Activated CD8-positive, alpha-beta memory T cell treated with anti-CD3 and anti-CD28 coated beads for 36 hours (primary cell): ENCODE measurements around the gene SCN4A. TPM values are rescaled to one million over a fixed set of nuclear protein-coding genes. Genes with fewer than 3 reads are reported as not detected.
"Not testable (repeated sequence)": the region's sequence is repeated elsewhere in the genome, so short reads cannot be mapped to it uniquely, and the experiment has no call there.

Experiments
- CTCF ChIA-PET: fragments of 350-600 bp; sonication (Branson Sonifier 250); formaldehyde crosslinking; loops from one replicate; lab custom pipeline; 2021; ENCODE audit warnings: antibody characterized with exemption; lab: Charles Lee
- POLR2A ChIA-PET: fragments of 350-600 bp; sonication (Branson Sonifier 250); formaldehyde crosslinking; loops from one replicate; lab custom pipeline; 2021; ENCODE audit warnings: antibody characterized with exemption; lab: Charles Lee
- total RNA-seq, 2 experiments: library from RNA; stranded (reverse); gene quantifications; one replicate each; pipeline ENCODE4 v1.2.3, GENCODE V29; 2021

SCN4A gene
- total RNA-seq: under 1 TPM; 0.11 to 0.27 TPM

DNA sequence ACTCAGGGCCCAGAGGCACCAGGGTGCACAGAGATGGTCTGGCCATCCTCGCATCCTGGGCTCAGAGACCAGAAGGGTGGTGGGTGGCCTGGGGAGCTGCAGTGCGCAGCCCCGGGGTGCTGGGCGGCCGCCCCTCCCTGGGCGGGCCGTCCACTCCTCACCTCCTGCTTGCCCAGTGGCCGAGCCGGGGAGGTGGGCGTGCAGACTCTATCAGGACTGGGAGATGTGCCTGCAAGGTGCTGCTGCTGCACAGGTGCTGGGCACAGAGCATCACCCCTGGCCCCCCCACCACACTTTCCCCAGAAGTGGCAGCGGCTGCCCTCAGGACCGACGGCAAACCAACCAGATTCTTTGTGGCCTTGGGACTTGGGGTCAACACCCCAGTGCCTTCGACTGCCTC lies at the start of gene SCN4A:
SCN4A (minus strand) TSS at position 123 of the 400 bp plus-strand sequence; CDS start at position 46, 77 bp downstream.
- ChIA-PET POLR2A (no interaction called here), CTCF (no interaction called here)

- ChIA-PET CTCF (interaction anchor here (0.6 to 3.1 kb wide), 13 partner anchors 9 to 899 kb away, joined by 3 to 10 read pairs (median 4); partner anchors contain the start of genes ERN1 and LRRC37A3), POLR2A (interaction anchor here (0.6 to 2.8 kb wide), 11 partner anchors 9 to 485 kb away, joined by 3 to 28 read pairs (median 5); partner anchors contain the start of genes ERN1 and PRR29)
Observed at GRCh38 chr17:64020056-64020766, 47.5 kb upstream of the SCN4A start, which contains the start of gene ICAM2. ICAM2 (minus strand) TSS chr17:64020633; CDS start chr17:64006691, 13,942 bp downstream.

DNA sequence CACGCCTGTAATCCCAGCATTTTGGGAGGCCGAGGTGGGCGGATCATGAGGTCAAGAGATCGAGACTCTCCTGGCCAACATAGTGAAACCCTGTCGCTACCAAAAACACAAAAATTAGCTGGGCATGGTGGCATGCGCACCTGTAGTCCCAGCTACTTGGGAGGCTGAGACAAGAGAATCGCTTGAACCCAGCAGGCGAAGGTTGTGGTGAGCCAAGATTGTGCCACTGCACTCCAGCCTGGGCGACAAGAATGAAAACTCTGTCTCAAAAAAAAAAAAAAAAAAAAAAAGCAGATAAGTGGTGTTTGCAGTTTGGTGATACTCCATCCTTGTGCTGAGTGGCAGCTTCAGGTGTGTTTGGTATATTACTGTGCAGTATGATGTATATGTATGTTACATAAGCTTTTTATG lies 46.8 kb upstream of the SCN4A start:
- ChIA-PET CTCF (interaction anchor here (1.1 to 3.1 kb wide), 7 partner anchors 13 to 114 kb away, joined by 3 to 10 read pairs (median 8); partner anchors contain the start of gene ERN1), POLR2A (interaction anchor here (1.1 to 2.8 kb wide), 7 partner anchors 9 to 485 kb away, joined by 4 to 28 read pairs (median 7); partner anchors contain the start of genes ERN1 and PRR29)

- POLR2A ChIA-PET: interaction anchor here (0.8 kb wide), 1 partner anchor 8 kb away, joined by 3 read pairs; no protein-coding TSS in a partner anchor
- CTCF ChIA-PET: interaction anchor here (0.6 to 2.0 kb wide), 5 partner anchors 8 to 98 kb away, joined by 3 to 12 read pairs (median 4); partner anchors contain the start of gene PRR29
Observed at GRCh38 chr17:64017381-64017980, 44.8 kb upstream of the SCN4A start.

GRCh38 chr17:64016974-64017373 lies 44.3 kb upstream of the SCN4A start:
- ChIA-PET POLR2A (interaction anchor here (0.8 kb wide), 1 partner anchor 8 kb away, joined by 3 read pairs; no protein-coding TSS in a partner anchor), CTCF (interaction anchor here (1.3 to 2.0 kb wide), 4 partner anchors 8 to 98 kb away, joined by 4 to 12 read pairs (median 4); partner anchors contain the start of gene PRR29)

- ChIA-PET CTCF (interaction anchor here (0.6 to 2.0 kb wide), 5 partner anchors 9 to 114 kb away, joined by 3 to 12 read pairs (median 4); partner anchors contain the start of genes ERN1 and PRR29), POLR2A (interaction anchor here (0.8 kb wide), 1 partner anchor 9 kb away, joined by 3 read pairs; no protein-coding TSS in a partner anchor)
Observed at GRCh38 chr17:64016231-64016784, 43.6 kb upstream of the SCN4A start.

DNA sequence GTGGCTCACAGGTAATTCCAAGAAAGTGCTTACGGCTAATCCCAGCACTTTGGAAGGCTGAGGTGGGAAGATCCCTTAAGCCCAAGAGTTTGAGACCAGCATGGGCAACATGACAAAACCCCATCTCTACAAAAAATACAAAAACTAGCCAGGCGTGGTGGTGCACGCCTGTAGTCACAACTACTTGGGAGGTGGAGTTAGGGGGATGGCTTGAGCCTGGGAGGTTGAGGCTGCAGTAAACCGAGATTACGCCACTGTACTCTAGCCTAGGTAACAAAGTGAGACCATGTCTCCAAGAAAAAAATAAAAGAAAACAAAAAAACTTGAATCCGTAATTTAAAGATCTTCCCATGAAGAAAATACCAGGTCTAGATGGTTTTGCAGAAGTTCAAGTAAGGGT lies 42.7 kb upstream of the SCN4A start:
- ChIA-PET CTCF (no interaction called here), POLR2A (no interaction called here)

DNA sequence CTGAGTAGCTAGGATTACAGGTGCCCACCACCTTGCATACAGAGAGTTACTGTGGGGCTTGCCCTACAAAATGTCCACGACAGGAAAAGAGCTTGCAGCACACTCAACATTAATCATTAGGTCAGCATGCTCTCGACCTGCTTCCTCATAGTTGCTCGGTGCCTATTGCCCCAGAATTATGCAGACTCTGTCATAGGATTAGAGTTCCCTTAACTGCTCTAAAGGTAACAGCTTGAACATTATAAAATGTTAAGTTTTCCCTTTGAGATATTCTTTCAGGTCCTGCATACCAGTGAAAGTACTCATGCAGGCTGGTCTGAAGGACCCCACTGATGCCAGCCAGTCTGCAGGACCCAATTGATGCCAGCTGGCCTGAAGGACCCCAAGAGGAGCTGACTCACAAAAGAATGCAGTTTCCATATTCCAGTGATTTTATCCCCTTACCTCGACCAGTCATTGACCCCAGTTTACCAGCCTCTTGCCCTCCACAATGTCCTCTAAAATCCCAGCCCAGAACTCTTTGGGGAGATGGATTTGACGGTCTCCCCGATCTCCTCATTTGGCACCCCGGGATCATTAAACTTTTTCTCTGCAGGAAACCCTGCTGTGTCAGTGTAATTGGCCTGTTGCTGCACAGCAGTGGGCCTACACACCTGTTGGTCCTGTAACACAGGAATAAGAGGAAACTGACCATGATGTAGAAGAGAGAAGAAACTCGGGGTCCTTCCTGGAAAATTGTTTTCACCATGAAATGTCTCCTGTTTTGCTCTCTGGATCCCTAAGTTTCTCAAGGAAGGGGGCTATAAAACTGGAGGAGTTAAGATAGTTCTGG lies 37.1 kb upstream of the SCN4A start:
- ChIA-PET POLR2A (no interaction called here), CTCF (interaction anchor here (1.0 to 1.5 kb wide), 2 partner anchors 16 to 122 kb away, joined by 3 to 5 read pairs; no protein-coding TSS in a partner anchor)

DNA sequence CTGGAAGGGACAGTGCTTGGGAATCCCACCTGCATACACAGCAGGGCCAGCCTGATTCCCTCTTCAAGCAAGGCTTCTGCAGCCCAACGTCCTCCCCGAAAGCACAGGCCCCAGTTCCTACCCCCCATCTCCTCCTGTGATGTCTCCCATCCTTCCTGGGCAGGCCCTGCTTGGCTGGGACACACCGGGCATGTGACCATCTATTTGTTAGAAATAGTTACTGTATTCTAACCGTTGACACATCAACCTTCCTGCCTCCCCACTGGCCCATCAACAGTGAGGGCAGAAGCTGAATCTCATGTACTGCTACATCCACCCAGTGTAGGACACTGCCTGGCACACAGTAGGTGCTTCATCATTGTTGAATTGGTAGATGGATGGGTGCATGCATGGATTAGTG lies 36.1 kb upstream of the SCN4A start:
- ChIA-PET POLR2A (no interaction called here), CTCF (interaction anchor here (1.5 kb wide), 1 partner anchor 123 kb away, joined by 3 read pairs; no protein-coding TSS in a partner anchor)

GRCh38 chr17:64008346-64008745 lies 35.6 kb upstream of the SCN4A start:
- CTCF ChIA-PET: interaction anchor here (1.5 kb wide), 1 partner anchor 123 kb away, joined by 3 read pairs; no protein-coding TSS in a partner anchor

DNA sequence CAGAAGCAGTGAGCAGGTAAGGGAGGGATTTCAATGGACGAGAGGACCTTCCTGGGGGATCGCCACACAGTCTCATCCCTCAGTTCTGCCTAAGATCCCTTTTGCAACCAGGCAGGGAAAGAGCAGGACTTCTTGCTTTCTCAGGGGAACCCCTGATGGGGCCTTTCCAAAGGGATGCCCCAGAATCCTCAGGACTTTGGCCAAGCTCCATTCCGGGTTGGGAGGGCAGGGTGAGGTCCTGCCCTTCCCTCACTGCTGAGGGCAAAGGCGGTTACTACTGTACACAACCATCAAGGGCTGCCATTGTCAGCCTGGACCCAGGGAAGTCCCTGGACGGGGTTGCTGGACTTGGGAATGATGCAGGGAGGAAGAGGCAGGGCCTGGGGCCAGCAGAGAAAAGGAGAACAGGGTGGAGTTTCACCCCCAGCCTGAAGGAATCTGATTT lies 35.1 kb upstream of the SCN4A start:
- ChIA-PET CTCF (interaction anchor here (0.6 to 2.2 kb wide), 3 partner anchors 12 to 88 kb away, joined by 3 to 8 read pairs (median 4); partner anchors contain the start of gene ICAM2), POLR2A (no interaction called here)

More at GRCh38 chr17:64008346-64008745, 35.6 kb upstream of the SCN4A start:
- POLR2A ChIA-PET: no interaction called here

DNA sequence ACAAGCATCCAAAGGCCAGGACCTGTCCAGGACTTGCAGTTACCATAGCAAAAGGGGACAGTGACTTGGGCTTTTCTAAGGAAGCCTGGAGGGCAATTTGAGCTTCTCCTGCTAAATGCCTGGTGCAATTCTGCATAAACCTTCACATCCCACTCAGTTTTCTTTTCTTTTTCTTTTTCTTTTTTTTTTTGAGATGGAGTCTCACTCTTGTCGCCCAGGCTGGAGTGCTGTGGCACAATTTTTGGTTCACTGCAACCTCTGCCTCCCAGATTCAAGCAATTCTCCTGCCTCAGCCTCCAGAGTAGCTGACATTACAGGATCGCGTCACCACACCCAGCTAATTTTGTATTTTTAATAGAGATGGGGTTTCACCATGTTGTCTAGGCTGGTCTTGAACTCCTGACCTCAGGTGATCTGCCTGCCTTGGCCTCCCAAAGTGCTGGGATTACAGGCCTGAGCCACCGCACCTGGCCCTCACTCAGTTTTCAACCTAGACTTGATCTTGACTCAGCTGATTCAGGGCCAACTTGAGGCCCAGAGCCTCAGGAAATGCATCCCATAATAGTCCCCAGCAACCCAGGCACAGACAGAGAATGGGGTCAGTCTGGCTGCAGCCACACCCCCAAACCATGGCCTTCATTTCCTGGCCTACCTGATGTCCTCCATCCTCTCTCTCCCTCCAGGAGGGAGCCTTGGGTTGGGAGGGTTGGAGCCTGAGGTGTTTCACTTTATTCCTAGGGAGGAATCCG lies 34.5 kb upstream of the SCN4A start:
- CTCF ChIA-PET: interaction anchor here (0.6 to 2.2 kb wide), 4 partner anchors 13 to 88 kb away, joined by 3 to 8 read pairs (median 4); partner anchors contain the start of gene ICAM2
- POLR2A ChIA-PET: not testable (repeated sequence)

GRCh38 chr17:64006361-64007088 lies 33.8 kb upstream of the SCN4A start:
- POLR2A ChIA-PET: no interaction called here
- CTCF ChIA-PET: interaction anchor here (1.1 to 2.2 kb wide), 3 partner anchors 14 to 87 kb away, joined by 3 to 8 read pairs (median 4); partner anchors contain the start of gene ICAM2

DNA sequence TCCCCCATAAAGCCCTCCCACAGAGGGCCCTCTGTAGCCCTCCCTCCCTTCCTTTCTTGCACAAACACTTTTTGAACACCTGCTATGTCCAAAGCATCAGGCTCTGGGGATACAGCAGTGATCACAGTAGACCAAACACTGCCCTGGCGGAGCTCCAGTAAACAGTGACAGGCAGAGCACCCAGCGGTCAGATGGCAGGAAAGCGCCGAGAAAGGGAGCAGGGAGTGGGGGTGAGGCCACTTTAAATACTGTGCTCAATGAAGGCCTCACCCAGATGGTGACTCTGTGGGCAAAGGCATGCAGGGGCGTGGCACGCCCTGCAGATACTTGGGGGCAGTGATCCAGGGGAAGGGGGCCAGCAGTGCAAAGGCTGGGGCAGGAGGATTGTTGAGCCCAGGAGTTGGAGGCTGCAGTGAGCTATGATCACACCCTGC lies 33.0 kb upstream of the SCN4A start:
- CTCF ChIA-PET: interaction anchor here (1.3 to 2.2 kb wide), 2 partner anchors 15 to 20 kb away, joined by 3 to 8 read pairs; partner anchors contain the start of gene ICAM2
- POLR2A ChIA-PET: no interaction called here

DNA sequence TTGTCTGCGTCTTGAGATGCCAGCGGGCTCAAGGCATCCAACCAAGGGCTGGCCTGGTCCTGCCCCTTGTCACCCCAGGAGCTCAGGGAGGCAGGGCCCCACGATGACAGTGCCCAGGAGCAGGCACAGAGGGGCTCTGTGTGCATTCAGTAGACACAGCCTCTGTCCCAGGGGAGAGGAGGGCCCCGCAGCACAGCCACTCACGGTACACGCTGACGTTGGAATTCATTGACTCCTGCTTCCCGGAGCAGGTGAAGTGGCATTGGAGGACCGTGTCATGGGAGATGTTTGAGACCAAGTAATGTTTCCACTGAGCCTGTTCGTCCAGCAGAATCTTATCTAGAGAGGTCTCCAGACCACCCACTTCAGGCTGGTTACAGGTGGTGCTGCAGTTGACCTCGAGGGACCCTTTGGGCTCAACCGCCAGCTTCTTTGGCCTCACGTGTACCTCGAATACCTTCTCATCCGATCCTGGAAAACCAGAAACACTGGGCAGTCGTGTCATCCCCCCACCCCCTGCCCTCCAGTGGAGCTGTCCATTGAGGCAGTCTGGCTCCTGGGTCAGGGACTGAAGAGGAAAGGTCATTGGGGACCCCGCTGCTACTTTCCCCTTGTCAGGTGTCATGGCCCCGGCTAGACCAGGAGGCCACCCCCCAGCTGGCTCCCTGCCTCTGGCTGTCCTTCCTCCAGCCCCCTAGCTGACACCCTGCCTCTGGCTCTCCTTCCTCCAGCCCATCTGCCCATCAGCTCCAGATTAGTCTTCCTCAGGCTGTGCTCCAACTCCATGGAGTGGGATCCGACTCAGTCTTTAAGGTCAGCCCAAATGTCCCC lies 32.4 kb upstream of the SCN4A start:
- ChIA-PET POLR2A (no interaction called here), CTCF (interaction anchor here (1.3 kb wide), 2 partner anchors 20 to 24 kb away, joined by 3 read pairs; no protein-coding TSS in a partner anchor)
